ENCODE results near the gene YLPM1.

YLPM1 gene

DNA sequence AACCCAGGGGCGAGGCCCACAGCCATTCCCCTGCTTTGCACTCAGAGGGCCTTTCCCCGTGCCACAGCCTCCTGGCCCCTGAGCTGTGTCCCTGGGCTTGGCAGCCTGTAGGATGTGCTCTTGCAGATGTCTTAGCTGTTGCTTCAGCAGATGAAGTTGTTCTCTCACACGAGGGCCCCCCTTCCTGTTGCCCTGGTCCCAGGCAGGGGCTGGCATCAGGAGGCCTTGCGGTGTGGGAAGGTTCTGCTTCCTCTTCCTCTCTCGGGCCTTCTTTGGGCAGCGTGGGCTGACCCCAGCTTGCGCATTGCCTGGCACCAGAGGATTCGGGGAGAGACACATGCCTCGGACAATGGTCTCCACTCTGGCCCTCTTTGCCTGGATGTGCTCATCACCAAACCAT is 100.2 kb downstream of the YLPM1 start:
- DNase-seq (ENCODE audit: insufficient read length, low spot score) (no peak), FAIRE-seq (no peak)
- no peak for TF ChIP-seq POLR2AphosphoS5 (IDR thresholded peaks at IDR 0.05; ENCODE audit: low read depth, low read length)
- no peak for TF ChIP-seq POU2F2 (IDR thresholded peaks at IDR 0.05; ENCODE audit: low read depth, low read length)
- no peak for TF ChIP-seq PAX5 (IDR thresholded peaks at IDR 0.05; ENCODE audit: insufficient read depth, low read length, severe bottlenecking)
- no peak for TF ChIP-seq SPI1 (IDR thresholded peaks at IDR 0.05; ENCODE audit: low read depth, low read length)
- no peak for TF ChIP-seq POLR2A (IDR thresholded peaks at IDR 0.05; ENCODE audit: low read depth, low read length)
- TF ChIP-seq TAF1 (IDR thresholded peaks at IDR 0.05; ENCODE audit: low read depth, low read length) = no peak

DNA sequence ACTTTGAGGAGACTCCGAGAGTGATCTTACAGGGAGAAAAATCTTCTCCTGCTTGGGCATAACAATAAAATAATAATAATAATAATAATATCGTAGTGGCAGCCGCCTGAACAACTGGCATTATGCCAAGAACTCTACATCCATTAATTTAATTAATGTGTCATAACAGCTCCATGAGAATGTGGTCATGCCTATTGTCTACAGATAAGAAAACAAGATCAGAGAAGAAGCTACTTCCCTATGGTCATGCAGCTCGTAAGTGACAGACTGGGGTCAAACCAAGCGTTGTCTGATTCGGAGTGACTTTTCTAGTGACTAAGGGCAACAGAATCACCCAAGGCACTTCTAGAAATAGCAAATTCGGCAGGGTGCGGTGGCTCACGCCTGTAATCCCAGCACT is 101.1 kb downstream of the YLPM1 start:
- FAIRE-seq (no peak), DNase-seq (ENCODE audit: insufficient read length, low spot score) (no peak)
- TF ChIP-seq TAF1 (IDR thresholded peaks at IDR 0.05; ENCODE audit: low read depth, low read length) (no peak), POLR2AphosphoS5 (IDR thresholded peaks at IDR 0.05; ENCODE audit: low read depth, low read length) (no peak), POU2F2 (IDR thresholded peaks at IDR 0.05; ENCODE audit: low read depth, low read length) (no peak), PAX5 (IDR thresholded peaks at IDR 0.05; ENCODE audit: insufficient read depth, low read length, severe bottlenecking) (no peak), POLR2A (IDR thresholded peaks at IDR 0.05; ENCODE audit: low read depth, low read length) (no peak), SPI1 (IDR thresholded peaks at IDR 0.05; ENCODE audit: low read depth, low read length) (no peak)

DNA sequence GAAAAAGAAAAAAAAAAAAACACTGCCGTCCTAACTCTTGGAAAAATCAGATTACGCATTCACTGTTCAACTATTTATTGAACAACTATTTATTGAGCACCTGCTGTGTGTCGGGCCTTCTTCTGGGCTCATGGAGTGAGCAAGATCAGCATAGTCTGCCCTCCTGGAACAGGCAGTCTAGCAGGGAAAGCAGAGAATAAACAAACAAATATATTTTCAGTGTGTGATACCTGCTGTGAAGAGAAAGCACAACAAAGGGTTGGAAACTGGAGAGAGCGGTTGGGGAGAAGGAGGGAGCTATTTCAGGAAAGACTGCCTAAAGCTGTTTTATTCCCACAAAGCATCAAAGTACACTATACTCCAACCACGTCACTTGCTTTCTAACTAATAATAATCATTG is 102.0 kb downstream of the YLPM1 start:
- FAIRE-seq (no peak), DNase-seq (ENCODE audit: insufficient read length, low spot score) (no peak)
- TF ChIP-seq POU2F2 (IDR thresholded peaks at IDR 0.05; ENCODE audit: low read depth, low read length) (no peak), POLR2A (IDR thresholded peaks at IDR 0.05; ENCODE audit: low read depth, low read length) (no peak), TAF1 (IDR thresholded peaks at IDR 0.05; ENCODE audit: low read depth, low read length) (no peak), SPI1 (IDR thresholded peaks at IDR 0.05; ENCODE audit: low read depth, low read length) (no peak), PAX5 (IDR thresholded peaks at IDR 0.05; ENCODE audit: insufficient read depth, low read length, severe bottlenecking) (no peak), POLR2AphosphoS5 (IDR thresholded peaks at IDR 0.05; ENCODE audit: low read depth, low read length) (no peak)

DNA sequence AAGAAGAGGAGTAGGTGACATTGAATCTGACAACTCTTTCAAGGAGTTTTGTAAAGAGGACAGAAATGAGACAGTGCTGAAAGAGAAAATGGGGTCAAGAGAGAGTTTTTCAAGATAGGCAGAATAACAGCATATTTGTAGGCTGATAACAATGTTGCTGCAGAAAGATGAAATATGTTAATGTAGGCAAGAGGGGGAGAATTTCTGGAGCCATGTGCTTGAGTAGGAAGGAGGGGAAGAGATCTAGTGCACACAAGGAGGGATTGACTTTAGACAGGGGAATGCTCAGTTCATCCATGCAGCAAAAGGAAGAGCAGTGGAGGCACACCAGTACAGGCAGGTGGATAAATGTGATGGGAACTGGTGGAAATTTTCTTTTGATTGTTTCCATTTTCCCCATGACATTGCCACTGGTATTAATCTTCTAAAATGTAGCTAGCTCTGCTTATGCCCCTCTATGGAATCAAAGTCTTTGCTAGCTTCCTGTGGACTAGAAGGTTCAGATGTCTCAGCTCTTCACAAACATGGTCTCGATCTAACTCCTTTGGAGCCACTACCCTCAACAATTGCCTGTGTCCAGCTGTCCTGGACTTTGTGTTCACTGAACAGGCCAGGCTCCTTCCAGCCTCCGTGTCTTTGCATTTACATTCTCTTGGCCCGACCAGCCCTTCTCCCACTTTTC is 103.7 kb downstream of the YLPM1 start:
- no peak for FAIRE-seq
- no peak for DNase-seq (ENCODE audit: insufficient read length, low spot score)
- TF ChIP-seq TAF1 (IDR thresholded peaks at IDR 0.05; ENCODE audit: low read depth, low read length) (no peak), POLR2AphosphoS5 (IDR thresholded peaks at IDR 0.05; ENCODE audit: low read depth, low read length) (no peak), POLR2A (IDR thresholded peaks at IDR 0.05; ENCODE audit: low read depth, low read length) (no peak), POU2F2 (IDR thresholded peaks at IDR 0.05; ENCODE audit: low read depth, low read length) (no peak), SPI1 (IDR thresholded peaks at IDR 0.05; ENCODE audit: low read depth, low read length) (no peak), PAX5 (IDR thresholded peaks at IDR 0.05; ENCODE audit: insufficient read depth, low read length, severe bottlenecking) (no peak)

DNA sequence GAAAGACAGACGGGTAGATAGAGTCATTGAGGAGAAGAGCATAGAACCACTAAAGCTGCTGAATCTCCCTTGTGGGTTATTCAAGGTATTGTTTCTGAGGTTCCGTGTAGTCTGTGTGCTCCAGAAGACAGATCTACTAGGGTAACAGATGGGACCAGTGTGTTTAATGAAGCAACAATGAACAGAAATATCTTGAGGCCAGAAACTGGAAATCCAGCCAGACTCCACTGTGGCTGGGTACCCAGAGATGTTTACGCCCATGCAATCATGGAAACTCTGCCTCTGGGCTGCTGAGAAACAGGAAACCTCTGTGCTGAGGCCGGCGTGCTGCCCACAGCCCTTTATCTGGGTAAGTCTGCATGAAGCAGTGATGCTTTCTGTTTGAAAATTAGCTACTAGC is 104.6 kb downstream of the YLPM1 start:
- DNase-seq (ENCODE audit: insufficient read length, low spot score) = no peak
- TF ChIP-seq POLR2AphosphoS5 (IDR thresholded peaks at IDR 0.05; ENCODE audit: low read depth, low read length) = no peak
- no peak for TF ChIP-seq SPI1 (IDR thresholded peaks at IDR 0.05; ENCODE audit: low read depth, low read length)
- no peak for TF ChIP-seq TAF1 (IDR thresholded peaks at IDR 0.05; ENCODE audit: low read depth, low read length)
- TF ChIP-seq POLR2A (IDR thresholded peaks at IDR 0.05; ENCODE audit: low read depth, low read length) = no peak
- TF ChIP-seq POU2F2 (IDR thresholded peaks at IDR 0.05; ENCODE audit: low read depth, low read length) = no peak
- no peak for TF ChIP-seq PAX5 (IDR thresholded peaks at IDR 0.05; ENCODE audit: insufficient read depth, low read length, severe bottlenecking)
- peak; percentile 89 for FAIRE-seq

GRCh38 chr14:74868739-74869138 is 105.6 kb downstream of the YLPM1 start:
- DNase-seq (ENCODE audit: insufficient read length, low spot score) = no peak
- TF ChIP-seq POLR2A (IDR thresholded peaks at IDR 0.05; ENCODE audit: low read depth, low read length) (no peak), SPI1 (IDR thresholded peaks at IDR 0.05; ENCODE audit: low read depth, low read length) (no peak), PAX5 (IDR thresholded peaks at IDR 0.05; ENCODE audit: insufficient read depth, low read length, severe bottlenecking) (no peak), TAF1 (IDR thresholded peaks at IDR 0.05; ENCODE audit: low read depth, low read length) (no peak), POU2F2 (IDR thresholded peaks at IDR 0.05; ENCODE audit: low read depth, low read length) (no peak), POLR2AphosphoS5 (IDR thresholded peaks at IDR 0.05; ENCODE audit: low read depth, low read length) (no peak)
- FAIRE-seq = no peak

- no peak for DNase-seq (ENCODE audit: insufficient read length, low spot score)
- TF ChIP-seq SPI1 (IDR thresholded peaks at IDR 0.05; ENCODE audit: low read depth, low read length) (no peak), TAF1 (IDR thresholded peaks at IDR 0.05; ENCODE audit: low read depth, low read length) (no peak), POLR2A (IDR thresholded peaks at IDR 0.05; ENCODE audit: low read depth, low read length) (no peak), POU2F2 (IDR thresholded peaks at IDR 0.05; ENCODE audit: low read depth, low read length) (no peak), POLR2AphosphoS5 (IDR thresholded peaks at IDR 0.05; ENCODE audit: low read depth, low read length) (no peak), PAX5 (IDR thresholded peaks at IDR 0.05; ENCODE audit: insufficient read depth, low read length, severe bottlenecking) (no peak)
- FAIRE-seq = no peak
Observed at GRCh38 chr14:74871819-74872218, 108.7 kb downstream of the YLPM1 start.

GRCh38 chr14:74875204-74875603 is 112.1 kb downstream of the YLPM1 start:
- no peak for DNase-seq (ENCODE audit: insufficient read length, low spot score)
- FAIRE-seq = no peak
- TF ChIP-seq POLR2A (IDR thresholded peaks at IDR 0.05; ENCODE audit: low read depth, low read length) = no peak
- TF ChIP-seq PAX5 (IDR thresholded peaks at IDR 0.05; ENCODE audit: insufficient read depth, low read length, severe bottlenecking) = no peak
- TF ChIP-seq POLR2AphosphoS5 (IDR thresholded peaks at IDR 0.05; ENCODE audit: low read depth, low read length) = no peak

- peak; percentile 95; the same call in 1 of the 2 replicates for TF ChIP-seq POU2F2 (IDR thresholded peaks at IDR 0.05; ENCODE audit: low read depth, low read length)
- no peak for TF ChIP-seq PAX5 (IDR thresholded peaks at IDR 0.05; ENCODE audit: insufficient read depth, low read length, severe bottlenecking)
- TF ChIP-seq POLR2AphosphoS5 (IDR thresholded peaks at IDR 0.05; ENCODE audit: low read depth, low read length) = no peak
- TF ChIP-seq POLR2A (IDR thresholded peaks at IDR 0.05; ENCODE audit: low read depth, low read length) = no peak
- TF ChIP-seq SPI1 (IDR thresholded peaks at IDR 0.05; ENCODE audit: low read depth, low read length) = 0 out of 2 replicates have a peak, but pooled peaks have one; percentile 5
- TF ChIP-seq TAF1 (IDR thresholded peaks at IDR 0.05; ENCODE audit: low read depth, low read length) = no peak
- FAIRE-seq = peak; percentile 54
Observed at GRCh38 chr14:74875941-74876913, 113.1 kb downstream of the YLPM1 start, which contains the start of gene PROX2. Gene PROX2, minus strand, starts transcription at chr14:74876145. Its CDS starts 12,311 bp downstream, at chr14:74863834.

More at GRCh38 chr14:74875941-74876913, 113.1 kb downstream of the YLPM1 start, which contains the start of gene PROX2:
- no peak for DNase-seq (ENCODE audit: insufficient read length, low spot score)

All from GM12891 (cell line).